HEK293 (cell line): ENCODE data around the gene SRRM2.

Experiments
- CTCF ChIA-PET: fragments of 350-600 bp; formaldehyde crosslinking; extraction: SDS; loops from one replicate; lab custom pipeline; 2021; ENCODE audit warnings: antibody characterized with exemption; lab: Yijun Ruan, JAX
- POLR2A ChIA-PET: fragments of 300-600 bp; formaldehyde crosslinking; extraction: SDS; loops from one replicate; lab custom pipeline; 2020; ENCODE audit warnings: antibody characterized with exemption, inconsistent platforms; lab: Yijun Ruan, JAX
- H3K27ac ChIP-seq: fragments of 200-500 bp; sonication (Bioruptor generic); 2 replicates; pipeline ENCODE4 v1.5.1; 2014; ENCODE audit warnings: low read depth, low read length, control low read depth, inconsistent platforms; ENCODE audit errors: extremely low read depth
- H3K36me3 ChIP-seq, 2 experiments: fragments of 200-500 bp in 1 of 2; sonication (Bioruptor generic) in 1 of 2; 1 replicate in 1 of 2; 2 replicates in 1 of 2; pipeline ENCODE4 v1.5.1; 2014 to 2017; ENCODE audit warnings: inconsistent platforms in 2 of 2, low read length in 2 of 2; ENCODE audit not compliant: control insufficient read depth in 2 of 2, insufficient read depth in 1 of 2
- H3K4me1 ChIP-seq: fragments of 200-500 bp; sonication (Bioruptor generic); 2 replicates; pipeline ENCODE4 v1.5.1; 2014; ENCODE audit warnings: mild to moderate bottlenecking, low read length, inconsistent platforms; ENCODE audit not compliant: control insufficient read depth, insufficient read depth
- H3K4me3 ChIP-seq: 2 replicates; pipeline ENCODE4 v1.5.1; 2011; ENCODE audit warnings: low read depth, mild to moderate bottlenecking, control low read depth, low read length, moderate library complexity
- H3K9me3 ChIP-seq: fragments of 200-500 bp; sonication (Bioruptor generic); 2 replicates; pipeline ENCODE4 v1.5.1; 2014; ENCODE audit warnings: low read depth, low read length, inconsistent platforms; ENCODE audit not compliant: control insufficient read depth, insufficient read depth
- GLI2 ChIP-seq: fragments of 450-650 bp; formaldehyde crosslinking; IDR thresholded peaks from 2 replicates; pipeline ENCODE4; 2017; ENCODE audit warnings: missing biosample characterization, missing genetic modification characterization, low read depth, borderline replicate concordance
- GLIS1 ChIP-seq: fragments of 450-650 bp; formaldehyde crosslinking; IDR thresholded peaks from 2 replicates; pipeline ENCODE4 v1.5.1; 2016; ENCODE audit warnings: missing biosample characterization, missing genetic modification characterization
- GLIS2 ChIP-seq: fragments of 450-650 bp; formaldehyde crosslinking; IDR thresholded peaks from 2 replicates; pipeline ENCODE4 v1.5.1; 2016; ENCODE audit warnings: missing biosample characterization, missing genetic modification characterization
- KLF7 ChIP-seq: fragments of 450-650 bp; formaldehyde crosslinking; IDR thresholded peaks from 2 replicates; pipeline ENCODE4 v1.5.1; 2016; ENCODE audit warnings: missing biosample characterization, missing genetic modification characterization, borderline replicate concordance
- KLF9 ChIP-seq: fragments of 450-650 bp; formaldehyde crosslinking; IDR thresholded peaks from 2 replicates; pipeline ENCODE4 v1.5.1; 2016; ENCODE audit warnings: missing biosample characterization, missing genetic modification characterization, low read depth
- MEIS1 ChIP-seq: sonication (generic); formaldehyde crosslinking; IDR thresholded peaks from 2 replicates; pipeline ENCODE4 v1.8.1; 2022; ENCODE audit warnings: missing genetic modification reagents, mild to moderate bottlenecking, borderline replicate concordance
- OSR2 ChIP-seq: fragments of 450-650 bp; formaldehyde crosslinking; IDR thresholded peaks from 2 replicates; pipeline ENCODE4 v1.5.1; 2016; ENCODE audit warnings: missing biosample characterization, missing genetic modification characterization
- REPIN1 ChIP-seq: fragments of 450-650 bp; formaldehyde crosslinking; IDR thresholded peaks from 2 replicates; pipeline ENCODE4 v1.5.1; 2017; ENCODE audit warnings: missing biosample characterization, missing genetic modification characterization, low read depth
- WT1 ChIP-seq: fragments of 450-650 bp; formaldehyde crosslinking; IDR thresholded peaks from 2 replicates; pipeline ENCODE4 v1.5.1; 2016; ENCODE audit warnings: missing biosample characterization, missing genetic modification characterization
- ZBTB21 ChIP-seq: fragments of 450-650 bp; formaldehyde crosslinking; IDR thresholded peaks from 2 replicates; pipeline ENCODE4 v1.5.1; 2017; ENCODE audit warnings: missing biosample characterization, missing genetic modification characterization
- ZFP3 ChIP-seq: fragments of 450-650 bp; formaldehyde crosslinking; IDR thresholded peaks from 2 replicates; pipeline ENCODE4 v1.5.1; 2016; ENCODE audit warnings: low read depth, missing biosample characterization, missing genetic modification characterization
- ZIC2 ChIP-seq: fragments of 450-650 bp; formaldehyde crosslinking; IDR thresholded peaks from 2 replicates; pipeline ENCODE4 v1.5.1; 2016; ENCODE audit warnings: missing biosample characterization, missing genetic modification characterization
- ZNF184 ChIP-seq: fragments of 450-650 bp; IDR thresholded peaks from 2 replicates; pipeline ENCODE4 v1.5.1; 2018; ENCODE audit warnings: missing biosample characterization, mild to moderate bottlenecking, missing genetic modification characterization
- ZNF211 ChIP-seq: fragments of 450-650 bp; formaldehyde crosslinking; IDR thresholded peaks from 2 replicates; pipeline ENCODE4 v1.5.1; 2016; ENCODE audit warnings: low read depth, missing biosample characterization, missing genetic modification characterization
- ZNF341 ChIP-seq: fragments of 450-650 bp; formaldehyde crosslinking; IDR thresholded peaks from 2 replicates; pipeline ENCODE4; 2016; ENCODE audit warnings: low read depth, missing biosample characterization, missing genetic modification characterization
- ZNF48 ChIP-seq: fragments of 450-650 bp; formaldehyde crosslinking; IDR thresholded peaks from 2 replicates; pipeline ENCODE4 v1.5.1; 2016; ENCODE audit warnings: missing biosample characterization, missing genetic modification characterization
- ZNF600 ChIP-seq: fragments of 450-650 bp; formaldehyde crosslinking; IDR thresholded peaks from 2 replicates; pipeline ENCODE4 v1.5.1; 2016; ENCODE audit warnings: missing biosample characterization, missing genetic modification characterization
- TF ChIP-seq, protein P1 (sequence below): fragments of 450-650 bp; formaldehyde crosslinking; IDR thresholded peaks from 2 replicates; pipeline ENCODE4 v1.5.1; 2016; ENCODE audit warnings: missing biosample characterization, missing genetic modification characterization
- TF ChIP-seq, protein P2 (sequence below): fragments of 450-650 bp; IDR thresholded peaks from 2 replicates; pipeline ENCODE4 v1.5.1; 2018; ENCODE audit warnings: missing biosample characterization, mild to moderate bottlenecking, missing genetic modification characterization
- TF ChIP-seq, protein P3 (sequence below): fragments of 450-650 bp; formaldehyde crosslinking; IDR thresholded peaks from 2 replicates; pipeline ENCODE4 v1.5.1; 2017; ENCODE audit warnings: missing biosample characterization, missing genetic modification characterization

SRRM2 gene

DNA sequence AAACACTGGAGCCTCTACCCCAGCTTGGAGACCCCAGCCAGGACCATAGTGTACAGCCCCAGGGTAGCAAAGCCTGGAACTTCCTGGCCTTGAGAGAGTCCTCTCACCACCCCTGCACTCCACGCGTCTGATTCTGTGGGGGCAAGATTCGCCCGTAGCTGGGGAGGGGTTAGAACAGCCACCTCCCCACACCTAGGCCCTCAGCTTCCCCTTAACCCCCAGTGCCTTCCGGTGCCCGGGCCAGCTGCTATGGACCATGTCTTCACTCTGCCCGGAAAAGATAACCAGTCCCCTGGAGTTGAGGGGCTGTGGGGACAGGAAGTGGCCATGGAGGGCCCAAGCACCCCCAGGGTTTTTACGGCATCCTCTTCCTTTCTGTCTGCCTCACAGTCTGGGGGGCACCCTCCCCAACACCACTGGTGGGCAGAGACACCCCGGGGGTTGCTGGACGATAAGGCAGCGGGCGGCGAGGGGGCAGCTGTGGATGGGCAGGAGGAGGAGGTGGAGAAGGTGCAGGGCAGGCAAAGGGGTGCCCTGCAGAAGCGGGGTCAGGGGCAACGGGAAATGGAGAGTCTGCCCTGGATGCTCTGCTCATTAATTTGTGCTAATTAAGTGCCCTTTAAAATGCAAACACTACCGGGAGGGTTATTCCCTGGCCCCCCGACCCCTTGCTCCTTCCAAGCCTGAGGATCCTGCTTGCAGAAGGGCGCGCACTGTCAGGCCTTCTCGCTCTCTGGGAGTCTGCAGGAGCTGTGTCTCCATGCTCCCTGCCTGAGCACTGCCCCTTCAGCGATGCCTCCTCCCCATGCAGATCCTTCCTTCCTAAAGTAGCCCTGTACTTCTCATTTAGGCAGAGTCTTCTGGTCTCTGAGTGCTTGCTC, 34.8 kb upstream of the SRRM2 start (continued):
- peak; percentile 22; the same call in 1 of the 2 replicates for TF ChIP-seq GLIS1 (tag by site-specific recombination)
- TF ChIP-seq ZBTB21 (tag by site-specific recombination), result no peak
- TF ChIP-seq, protein P1, sequence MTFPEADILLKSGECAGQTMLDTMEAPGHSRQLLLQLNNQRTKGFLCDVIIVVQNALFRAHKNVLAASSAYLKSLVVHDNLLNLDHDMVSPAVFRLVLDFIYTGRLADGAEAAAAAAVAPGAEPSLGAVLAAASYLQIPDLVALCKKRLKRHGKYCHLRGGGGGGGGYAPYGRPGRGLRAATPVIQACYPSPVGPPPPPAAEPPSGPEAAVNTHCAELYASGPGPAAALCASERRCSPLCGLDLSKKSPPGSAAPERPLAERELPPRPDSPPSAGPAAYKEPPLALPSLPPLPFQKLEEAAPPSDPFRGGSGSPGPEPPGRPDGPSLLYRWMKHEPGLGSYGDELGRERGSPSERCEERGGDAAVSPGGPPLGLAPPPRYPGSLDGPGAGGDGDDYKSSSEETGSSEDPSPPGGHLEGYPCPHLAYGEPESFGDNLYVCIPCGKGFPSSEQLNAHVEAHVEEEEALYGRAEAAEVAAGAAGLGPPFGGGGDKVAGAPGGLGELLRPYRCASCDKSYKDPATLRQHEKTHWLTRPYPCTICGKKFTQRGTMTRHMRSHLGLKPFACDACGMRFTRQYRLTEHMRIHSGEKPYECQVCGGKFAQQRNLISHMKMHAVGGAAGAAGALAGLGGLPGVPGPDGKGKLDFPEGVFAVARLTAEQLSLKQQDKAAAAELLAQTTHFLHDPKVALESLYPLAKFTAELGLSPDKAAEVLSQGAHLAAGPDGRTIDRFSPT (tag by site-specific recombination), result no peak
- no peak for TF ChIP-seq ZNF184 (tag by site-specific recombination)
- TF ChIP-seq ZNF48 (tag by site-specific recombination), result no peak
- no peak for TF ChIP-seq REPIN1 (tag by site-specific recombination)
- TF ChIP-seq OSR2 (tag by site-specific recombination), result no peak
- TF ChIP-seq ZNF341, result peak; percentile 85
- no peak for TF ChIP-seq WT1 (tag by site-specific recombination)
- TF ChIP-seq ZNF211 (tag by site-specific recombination), result no peak
- peak; percentile 43; the same call in 1 of the 2 replicates for TF ChIP-seq GLIS2
- TF ChIP-seq ZFP3 (tag by site-specific recombination), result no peak
- no peak for TF ChIP-seq GLI2
- TF ChIP-seq, protein P2, sequence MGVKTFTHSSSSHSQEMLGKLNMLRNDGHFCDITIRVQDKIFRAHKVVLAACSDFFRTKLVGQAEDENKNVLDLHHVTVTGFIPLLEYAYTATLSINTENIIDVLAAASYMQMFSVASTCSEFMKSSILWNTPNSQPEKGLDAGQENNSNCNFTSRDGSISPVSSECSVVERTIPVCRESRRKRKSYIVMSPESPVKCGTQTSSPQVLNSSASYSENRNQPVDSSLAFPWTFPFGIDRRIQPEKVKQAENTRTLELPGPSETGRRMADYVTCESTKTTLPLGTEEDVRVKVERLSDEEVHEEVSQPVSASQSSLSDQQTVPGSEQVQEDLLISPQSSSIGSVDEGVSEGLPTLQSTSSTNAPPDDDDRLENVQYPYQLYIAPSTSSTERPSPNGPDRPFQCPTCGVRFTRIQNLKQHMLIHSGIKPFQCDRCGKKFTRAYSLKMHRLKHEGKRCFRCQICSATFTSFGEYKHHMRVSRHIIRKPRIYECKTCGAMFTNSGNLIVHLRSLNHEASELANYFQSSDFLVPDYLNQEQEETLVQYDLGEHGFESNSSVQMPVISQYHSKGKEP (tag by site-specific recombination), result no peak
- no peak for TF ChIP-seq ZNF600
- no peak for TF ChIP-seq KLF7 (tag by site-specific recombination)

DNA sequence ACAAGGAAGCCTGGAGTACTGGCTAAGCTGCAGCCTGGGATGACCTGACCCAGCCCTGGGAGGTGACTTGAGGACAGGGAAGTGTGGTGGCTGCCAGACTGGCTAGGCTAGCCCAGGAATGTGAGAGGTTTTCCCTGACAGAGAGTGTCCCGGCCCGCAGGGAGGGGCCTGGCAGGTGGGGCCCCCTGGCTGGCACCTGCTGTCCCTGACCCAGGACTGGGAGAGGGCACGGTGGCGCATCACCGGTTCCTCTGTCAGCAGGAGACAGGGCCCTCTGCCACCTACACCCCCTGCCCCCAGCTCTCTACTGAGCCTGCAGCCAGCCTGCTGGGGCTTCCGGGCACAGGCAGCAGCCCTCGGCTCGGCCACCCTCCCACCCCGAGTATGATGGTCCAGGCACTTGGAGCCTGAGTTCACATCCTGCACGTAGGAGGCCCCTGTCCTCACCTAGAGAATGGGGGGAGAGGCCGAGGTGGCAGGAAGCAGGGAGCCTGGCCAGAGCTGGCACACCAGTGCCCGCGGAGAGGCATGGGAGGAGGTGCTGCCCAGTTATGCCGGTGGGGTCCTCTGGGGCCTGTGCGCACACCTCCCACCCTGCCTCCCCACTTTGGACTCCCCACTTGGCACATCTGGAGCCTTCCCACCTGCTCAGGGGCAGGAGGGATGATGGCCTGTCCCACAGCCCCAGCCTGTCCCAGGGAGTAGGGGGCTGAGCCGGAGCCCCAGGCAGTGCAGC, 32.9 kb upstream of the SRRM2 start:
- CTCF ChIA-PET, result interaction anchor here (0.5 to 1.0 kb wide), 3 partner anchors 35 to 148 kb away, joined by 3 to 4 read pairs (median 3); no protein-coding TSS in a partner anchor

DNA sequence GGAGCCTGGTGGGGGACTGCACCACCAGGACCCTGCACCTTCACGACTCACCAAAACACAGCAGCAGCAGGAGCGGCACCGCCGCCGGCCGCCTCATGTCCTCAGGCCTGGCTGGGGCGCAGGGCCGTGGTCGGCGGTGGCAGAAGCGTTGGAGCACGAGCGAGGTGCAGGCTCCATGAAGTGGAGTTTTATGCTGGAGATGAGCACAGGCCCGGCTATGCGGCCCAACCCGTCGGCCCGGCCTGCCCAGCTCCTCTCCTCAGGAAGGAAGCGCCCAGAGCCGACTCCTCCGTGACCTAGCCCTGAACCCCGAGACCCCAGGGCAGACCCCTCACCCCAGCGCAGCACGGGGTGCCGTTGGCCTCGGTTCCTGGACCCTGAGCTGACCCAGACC, 32.4 kb upstream of the SRRM2 start, which contains the start of gene PRSS27:
TSS of gene PRSS27 (minus strand) at position 161 of the 394 bp plus-strand sequence. CDS start at position 97, 64 bp downstream.
- H3K9me3 ChIP-seq, result no peaks in the 10 kb centered on the region
- ChIA-PET CTCF (interaction anchor here (0.5 to 1.0 kb wide), 4 partner anchors 35 to 187 kb away, joined by 3 to 4 read pairs (median 4); no protein-coding TSS in a partner anchor), POLR2A (interaction anchor here (1.1 kb wide), 1 partner anchor 38 kb away, joined by 4 read pairs; the partner anchor contains the start of gene KCTD5)
- H3K36me3 ChIP-seq, result no peaks in the 10 kb centered on the region
- TF ChIP-seq KLF9, result no peak
- no peak for TF ChIP-seq MEIS1 (CRISPR knock-in tag)
- TF ChIP-seq, protein P3, sequence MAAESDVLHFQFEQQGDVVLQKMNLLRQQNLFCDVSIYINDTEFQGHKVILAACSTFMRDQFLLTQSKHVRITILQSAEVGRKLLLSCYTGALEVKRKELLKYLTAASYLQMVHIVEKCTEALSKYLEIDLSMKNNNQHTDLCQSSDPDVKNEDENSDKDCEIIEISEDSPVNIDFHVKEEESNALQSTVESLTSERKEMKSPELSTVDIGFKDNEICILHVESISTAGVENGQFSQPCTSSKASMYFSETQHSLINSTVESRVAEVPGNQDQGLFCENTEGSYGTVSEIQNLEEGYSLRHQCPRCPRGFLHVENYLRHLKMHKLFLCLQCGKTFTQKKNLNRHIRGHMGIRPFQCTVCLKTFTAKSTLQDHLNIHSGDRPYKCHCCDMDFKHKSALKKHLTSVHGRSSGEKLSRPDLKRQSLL (tag by site-specific recombination), result 0 out of 2 replicates have a peak, but pooled peaks have one; percentile 9
- H3K4me3 ChIP-seq, result peak within 1 kb of the TSS; percentile 65
- no peaks in the 10 kb centered on the region for H3K4me1 ChIP-seq
- H3K27ac ChIP-seq, result peak within 1 kb of the TSS; percentile 78

More for the DNA sequence above, 32.9 kb upstream of the SRRM2 start:
- TF ChIP-seq REPIN1 (tag by site-specific recombination), result no peak
- TF ChIP-seq ZIC2 (tag by site-specific recombination), result peak; percentile 27; the same call in 1 of the 2 replicates
- Histone ChIP-seq H3K4me3 (no peak overlapping the region), H3K36me3 (no peaks in the 10 kb centered on the region), H3K27ac (peak overlapping the region; percentile 36; the same call in 1 of the 2 replicates), H3K9me3 (no peaks in the 10 kb centered on the region), H3K4me1 (no peaks in the 10 kb centered on the region)
- POLR2A ChIA-PET, result interaction anchor here (1.1 kb wide), 1 partner anchor 37 kb away, joined by 4 read pairs; the partner anchor contains the start of gene KCTD5
